WTC11 (cell line): ENCODE measurements around the gene HP1BP3. TPM values are rescaled to one million over a fixed set of nuclear protein-coding genes. Genes with fewer than 3 reads are reported as not detected.

Source experiments
- ATAC-seq: fragments of 200-7000 bp; cut with Tn5 transposase; 2 replicates; pipeline ENCODE4 v1.10.0; 2021; ENCODE audit warnings: mild to moderate bottlenecking, moderate library complexity
- CTCF ChIA-PET: fragments of 300-600 bp; sonication (Branson Sonifier 250); formaldehyde crosslinking; loops from one replicate; lab custom pipeline; 2021; ENCODE audit warnings: antibody characterized with exemption; lab: Charles Lee
- POLR2A ChIA-PET: fragments of 350-600 bp; sonication (Branson Sonifier 250); formaldehyde crosslinking; loops from one replicate; lab custom pipeline; 2021; ENCODE audit warnings: antibody characterized with exemption; lab: Charles Lee
- DNase-seq: peaks from one replicate; pipeline ENCODE4 v3.0.0; 2021; ENCODE audit warnings: low spot score
- H3K27ac Mint-ChIP-seq: 2 replicates; pipeline ENCODE4 v1.8.0; 2021; ENCODE audit warnings: mixed read lengths
- H3K27me3 Mint-ChIP-seq: 2 replicates; pipeline ENCODE4 v1.8.0; 2021; ENCODE audit warnings: low read depth, mild to moderate bottlenecking, moderate library complexity, mixed read lengths
- H3K36me3 Mint-ChIP-seq: 2 replicates; pipeline ENCODE4 v1.8.0; 2021; ENCODE audit warnings: mixed read lengths
- H3K4me1 Mint-ChIP-seq: 2 replicates; pipeline ENCODE4 v1.8.0; 2022; ENCODE audit warnings: mixed read lengths
- H3K4me3 Mint-ChIP-seq: 2 replicates; pipeline ENCODE4 v1.8.0; 2021; ENCODE audit warnings: mild to moderate bottlenecking, moderate library complexity, mixed read lengths
- H3K9me3 Mint-ChIP-seq: 2 replicates; pipeline ENCODE4 v1.8.0; 2021; ENCODE audit warnings: mixed read lengths
- ATF1 ChIP-seq: sonication (generic); formaldehyde crosslinking; IDR thresholded peaks from 2 replicates; pipeline ENCODE4 v1.8.1; 2023; ENCODE audit warnings: mild to moderate bottlenecking, moderate library complexity, missing genetic modification reagents
- IRF2 ChIP-seq: sonication (generic); formaldehyde crosslinking; IDR thresholded peaks from 2 replicates; pipeline ENCODE4 v1.8.0; 2022; ENCODE audit warnings: low read depth, missing genetic modification reagents, borderline replicate concordance
- KAT7 ChIP-seq: sonication (generic); formaldehyde crosslinking; IDR thresholded peaks from 2 replicates; pipeline ENCODE4 v1.8.1; 2023; ENCODE audit warnings: missing genetic modification reagents, mild to moderate bottlenecking, borderline replicate concordance
- NR2C2 ChIP-seq: sonication (generic); formaldehyde crosslinking; IDR thresholded peaks from 2 replicates; pipeline ENCODE4 v1.8.0; 2022; ENCODE audit warnings: mild to moderate bottlenecking, missing genetic modification reagents
- NR3C1 ChIP-seq: sonication (generic); formaldehyde crosslinking; conservative IDR thresholded peaks from 2 replicates; pipeline ENCODE4 v1.8.1; 2023; ENCODE audit warnings: low read depth, mild to moderate bottlenecking, missing genetic modification reagents
- SMAD4 ChIP-seq: sonication (generic); formaldehyde crosslinking; IDR thresholded peaks from 2 replicates; pipeline ENCODE4 v1.8.0; 2022; ENCODE audit warnings: mild to moderate bottlenecking, missing genetic modification reagents
- TEAD4 ChIP-seq: sonication (generic); formaldehyde crosslinking; IDR thresholded peaks from 2 replicates; pipeline ENCODE4 v1.8.0; 2022; ENCODE audit warnings: mild to moderate bottlenecking, missing genetic modification reagents
- ZBTB21 ChIP-seq: sonication (generic); formaldehyde crosslinking; IDR thresholded peaks from 2 replicates; pipeline ENCODE4 v1.8.1; 2023; ENCODE audit warnings: mild to moderate bottlenecking, missing genetic modification reagents, borderline replicate concordance
- ZNF219 ChIP-seq: sonication (generic); formaldehyde crosslinking; IDR thresholded peaks from 2 replicates; pipeline ENCODE4 v1.8.0; 2023; ENCODE audit warnings: missing genetic modification reagents, mild to moderate bottlenecking, borderline replicate concordance
- ZNF396 ChIP-seq: fragments of 250-450 bp; sonication (Bioruptor Pico); IDR thresholded peaks from 2 replicates; pipeline ENCODE4 v1.8.0; 2021; ENCODE audit warnings: mild to moderate bottlenecking, moderate library complexity, borderline replicate concordance
- total RNA-seq: library from RNA; stranded (reverse); gene quantifications from 3 replicates; pipeline ENCODE4 v1.2.3, GENCODE V29; 2021
- TF ChIP-seq, protein P1 (sequence below): sonication (generic); formaldehyde crosslinking; IDR thresholded peaks from 2 replicates; pipeline ENCODE4 v1.8.0; 2022; ENCODE audit warnings: mild to moderate bottlenecking, missing genetic modification reagents
- TF ChIP-seq, protein P2 (sequence below): sonication (generic); formaldehyde crosslinking; IDR thresholded peaks from 2 replicates; pipeline ENCODE4 v1.8.0; 2022; ENCODE audit warnings: mild to moderate bottlenecking, missing genetic modification reagents
- TF ChIP-seq, protein P3 (sequence below): sonication (generic); formaldehyde crosslinking; IDR thresholded peaks from 2 replicates; pipeline ENCODE4 v1.8.0; 2022; ENCODE audit warnings: mild to moderate bottlenecking, missing genetic modification reagents
- TF ChIP-seq, protein P4 (sequence below): sonication (generic); formaldehyde crosslinking; IDR thresholded peaks from 2 replicates; pipeline ENCODE4 v1.8.1; 2022; ENCODE audit warnings: mild to moderate bottlenecking, moderate library complexity, missing genetic modification reagents
- TF ChIP-seq, protein P5 (sequence below): sonication (generic); formaldehyde crosslinking; IDR thresholded peaks from 2 replicates; pipeline ENCODE4 v1.8.0; 2023; ENCODE audit warnings: missing genetic modification reagents, mild to moderate bottlenecking, borderline replicate concordance
- TF ChIP-seq, protein P6 (sequence below): fragments of 250-450 bp; sonication (Bioruptor Pico); IDR thresholded peaks from 2 replicates; pipeline ENCODE4 v1.9.0; 2021; ENCODE audit warnings: moderate library complexity, mild to moderate bottlenecking, inconsistent platforms, borderline replicate concordance
- TF ChIP-seq, protein P7 (sequence below): sonication (generic); formaldehyde crosslinking; IDR thresholded peaks from 2 replicates; pipeline ENCODE4 v1.8.0; 2023; ENCODE audit warnings: mild to moderate bottlenecking, missing genetic modification reagents
- TF ChIP-seq, protein P8 (sequence below): fragments of 250-450 bp; sonication (Bioruptor Pico); IDR thresholded peaks from 2 replicates; pipeline ENCODE4 v2.1.2; 2022; ENCODE audit warnings: mild to moderate bottlenecking, moderate library complexity
- TF ChIP-seq, protein P9 (sequence below): sonication (generic); formaldehyde crosslinking; IDR thresholded peaks from 2 replicates; pipeline ENCODE4 v1.8.0; 2022; ENCODE audit warnings: mild to moderate bottlenecking, missing genetic modification reagents

Gene HP1BP3
- total RNA-seq, 1 experiment from 2014 or later: 121 TPM

DNA sequence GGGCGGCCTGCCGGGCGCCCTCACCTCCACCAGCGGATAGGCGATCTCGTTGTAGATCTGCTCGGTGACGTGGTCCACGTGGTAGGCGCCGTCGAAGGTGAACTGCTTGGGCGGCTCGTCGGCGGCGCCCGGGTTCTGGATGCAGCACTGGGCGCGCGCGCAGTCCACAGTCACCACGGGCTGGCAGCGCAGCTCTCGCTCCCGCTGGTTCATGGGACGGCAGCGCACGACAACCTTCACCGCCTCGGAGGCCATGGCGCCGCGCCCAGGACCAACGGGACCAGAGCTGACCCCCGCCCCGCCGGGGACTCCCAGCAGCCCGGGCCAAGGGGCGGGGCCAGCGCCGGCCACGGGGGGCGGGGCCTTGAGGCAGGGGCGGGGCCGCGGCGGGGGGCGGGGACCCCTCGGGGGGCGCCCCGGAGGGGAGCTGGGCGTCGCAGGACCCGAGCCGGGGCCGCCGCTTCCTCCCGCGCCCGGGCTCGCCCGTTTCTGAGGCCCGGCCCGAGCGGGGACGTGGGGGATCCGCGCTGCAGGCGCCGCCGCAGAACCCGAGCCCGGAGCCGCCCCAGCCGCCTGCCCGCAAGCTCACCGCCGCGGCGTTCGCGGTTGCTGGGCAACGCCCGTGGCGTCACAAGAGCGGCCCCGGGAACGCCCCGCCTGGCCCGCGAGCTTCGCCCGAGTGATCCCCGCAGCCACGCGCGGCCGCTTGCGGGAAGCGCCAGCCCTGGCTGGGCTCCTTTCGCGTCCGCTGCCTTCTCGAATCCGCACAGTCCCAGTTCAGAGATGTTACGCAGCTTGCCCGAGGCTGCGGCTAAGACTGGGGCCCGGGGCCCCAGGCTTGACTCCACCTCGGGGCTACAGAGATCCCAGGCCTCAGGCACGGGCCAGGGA is 69.4 kb downstream of the HP1BP3 start, which contains the start of gene KIF17:
Gene KIF17, minus strand, starts transcription at position 556 of the 891 bp plus-strand sequence. Its CDS starts 301 bp downstream, at position 255.
- Mint-ChIP-seq H3K4me1 (peaks cover 12% of the 10 kb centered on the region), H3K4me3 (peak within 1 kb of the TSS; percentile 75), H3K36me3 (no peaks in the 10 kb centered on the region), H3K27me3 (peaks cover 41% of the 10 kb centered on the region), H3K9me3 (no peaks in the 10 kb centered on the region), H3K27ac (no peak within 1 kb of the TSS)
- ATAC-seq (peak; percentile 65), DNase-seq (peak; percentile 80)
- ChIA-PET CTCF (interaction anchor here (0.7 to 3.7 kb wide), 12 partner anchors 10 to 500 kb away, joined by 3 to 38 read pairs (median 4); partner anchors contain the start of genes DDOST, HP1BP3 and SH2D5), POLR2A (interaction anchor here (0.5 to 2.4 kb wide), 5 partner anchors 10 to 238 kb away, joined by 3 to 12 read pairs (median 9); partner anchors contain the start of gene HP1BP3)
- TF ChIP-seq SMAD4 (CRISPR knock-in tag) (0 out of 2 replicates have a peak, but pooled peaks have one; percentile 44), NR2C2 (CRISPR knock-in tag) (0 out of 2 replicates have a peak, but pooled peaks have one; percentile 36), KAT7 (CRISPR knock-in tag) (no peak), ZBTB21 (CRISPR knock-in tag) (peak; percentile 33; the same call in 1 of the 2 replicates), ATF1 (0 out of 2 replicates have a peak, but pooled peaks have one; percentile 83), NR3C1 (CRISPR knock-in tag) (no peak), ZNF219 (CRISPR knock-in tag) (0 out of 2 replicates have a peak, but pooled peaks have one; percentile 54), TEAD4 (CRISPR knock-in tag) (0 out of 2 replicates have a peak, but pooled peaks have one; percentile 10), IRF2 (CRISPR knock-in tag) (no peak), ZNF396 (CRISPR knock-in tag) (peak; percentile 72; the same call in 1 of the 2 replicates)
- TF ChIP-seq, protein P1, sequence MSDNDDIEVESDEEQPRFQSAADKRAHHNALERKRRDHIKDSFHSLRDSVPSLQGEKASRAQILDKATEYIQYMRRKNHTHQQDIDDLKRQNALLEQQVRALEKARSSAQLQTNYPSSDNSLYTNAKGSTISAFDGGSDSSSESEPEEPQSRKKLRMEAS (CRISPR knock-in tag): peak; percentile 99
- TF ChIP-seq, protein P2, sequence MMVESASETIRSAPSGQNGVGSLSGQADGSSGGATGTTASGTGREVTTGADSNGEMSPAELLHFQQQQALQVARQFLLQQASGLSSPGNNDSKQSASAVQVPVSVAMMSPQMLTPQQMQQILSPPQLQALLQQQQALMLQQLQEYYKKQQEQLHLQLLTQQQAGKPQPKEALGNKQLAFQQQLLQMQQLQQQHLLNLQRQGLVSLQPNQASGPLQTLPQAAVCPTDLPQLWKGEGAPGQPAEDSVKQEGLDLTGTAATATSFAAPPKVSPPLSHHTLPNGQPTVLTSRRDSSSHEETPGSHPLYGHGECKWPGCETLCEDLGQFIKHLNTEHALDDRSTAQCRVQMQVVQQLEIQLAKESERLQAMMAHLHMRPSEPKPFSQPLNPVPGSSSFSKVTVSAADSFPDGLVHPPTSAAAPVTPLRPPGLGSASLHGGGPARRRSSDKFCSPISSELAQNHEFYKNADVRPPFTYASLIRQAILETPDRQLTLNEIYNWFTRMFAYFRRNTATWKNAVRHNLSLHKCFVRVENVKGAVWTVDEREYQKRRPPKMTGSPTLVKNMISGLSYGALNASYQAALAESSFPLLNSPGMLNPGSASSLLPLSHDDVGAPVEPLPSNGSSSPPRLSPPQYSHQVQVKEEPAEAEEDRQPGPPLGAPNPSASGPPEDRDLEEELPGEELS (CRISPR knock-in tag): peak; percentile 20; the same call in 1 of the 2 replicates
- TF ChIP-seq, protein P3, sequence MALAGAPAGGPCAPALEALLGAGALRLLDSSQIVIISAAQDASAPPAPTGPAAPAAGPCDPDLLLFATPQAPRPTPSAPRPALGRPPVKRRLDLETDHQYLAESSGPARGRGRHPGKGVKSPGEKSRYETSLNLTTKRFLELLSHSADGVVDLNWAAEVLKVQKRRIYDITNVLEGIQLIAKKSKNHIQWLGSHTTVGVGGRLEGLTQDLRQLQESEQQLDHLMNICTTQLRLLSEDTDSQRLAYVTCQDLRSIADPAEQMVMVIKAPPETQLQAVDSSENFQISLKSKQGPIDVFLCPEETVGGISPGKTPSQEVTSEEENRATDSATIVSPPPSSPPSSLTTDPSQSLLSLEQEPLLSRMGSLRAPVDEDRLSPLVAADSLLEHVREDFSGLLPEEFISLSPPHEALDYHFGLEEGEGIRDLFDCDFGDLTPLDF (CRISPR knock-in tag): peak; percentile 80; the same call in 1 of the 2 replicates
- TF ChIP-seq, protein P4, sequence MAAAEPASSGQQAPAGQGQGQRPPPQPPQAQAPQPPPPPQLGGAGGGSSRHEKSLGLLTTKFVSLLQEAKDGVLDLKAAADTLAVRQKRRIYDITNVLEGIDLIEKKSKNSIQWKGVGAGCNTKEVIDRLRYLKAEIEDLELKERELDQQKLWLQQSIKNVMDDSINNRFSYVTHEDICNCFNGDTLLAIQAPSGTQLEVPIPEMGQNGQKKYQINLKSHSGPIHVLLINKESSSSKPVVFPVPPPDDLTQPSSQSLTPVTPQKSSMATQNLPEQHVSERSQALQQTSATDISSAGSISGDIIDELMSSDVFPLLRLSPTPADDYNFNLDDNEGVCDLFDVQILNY: 0 out of 2 replicates have a peak, but pooled peaks have one; percentile 11
- TF ChIP-seq, protein P5, sequence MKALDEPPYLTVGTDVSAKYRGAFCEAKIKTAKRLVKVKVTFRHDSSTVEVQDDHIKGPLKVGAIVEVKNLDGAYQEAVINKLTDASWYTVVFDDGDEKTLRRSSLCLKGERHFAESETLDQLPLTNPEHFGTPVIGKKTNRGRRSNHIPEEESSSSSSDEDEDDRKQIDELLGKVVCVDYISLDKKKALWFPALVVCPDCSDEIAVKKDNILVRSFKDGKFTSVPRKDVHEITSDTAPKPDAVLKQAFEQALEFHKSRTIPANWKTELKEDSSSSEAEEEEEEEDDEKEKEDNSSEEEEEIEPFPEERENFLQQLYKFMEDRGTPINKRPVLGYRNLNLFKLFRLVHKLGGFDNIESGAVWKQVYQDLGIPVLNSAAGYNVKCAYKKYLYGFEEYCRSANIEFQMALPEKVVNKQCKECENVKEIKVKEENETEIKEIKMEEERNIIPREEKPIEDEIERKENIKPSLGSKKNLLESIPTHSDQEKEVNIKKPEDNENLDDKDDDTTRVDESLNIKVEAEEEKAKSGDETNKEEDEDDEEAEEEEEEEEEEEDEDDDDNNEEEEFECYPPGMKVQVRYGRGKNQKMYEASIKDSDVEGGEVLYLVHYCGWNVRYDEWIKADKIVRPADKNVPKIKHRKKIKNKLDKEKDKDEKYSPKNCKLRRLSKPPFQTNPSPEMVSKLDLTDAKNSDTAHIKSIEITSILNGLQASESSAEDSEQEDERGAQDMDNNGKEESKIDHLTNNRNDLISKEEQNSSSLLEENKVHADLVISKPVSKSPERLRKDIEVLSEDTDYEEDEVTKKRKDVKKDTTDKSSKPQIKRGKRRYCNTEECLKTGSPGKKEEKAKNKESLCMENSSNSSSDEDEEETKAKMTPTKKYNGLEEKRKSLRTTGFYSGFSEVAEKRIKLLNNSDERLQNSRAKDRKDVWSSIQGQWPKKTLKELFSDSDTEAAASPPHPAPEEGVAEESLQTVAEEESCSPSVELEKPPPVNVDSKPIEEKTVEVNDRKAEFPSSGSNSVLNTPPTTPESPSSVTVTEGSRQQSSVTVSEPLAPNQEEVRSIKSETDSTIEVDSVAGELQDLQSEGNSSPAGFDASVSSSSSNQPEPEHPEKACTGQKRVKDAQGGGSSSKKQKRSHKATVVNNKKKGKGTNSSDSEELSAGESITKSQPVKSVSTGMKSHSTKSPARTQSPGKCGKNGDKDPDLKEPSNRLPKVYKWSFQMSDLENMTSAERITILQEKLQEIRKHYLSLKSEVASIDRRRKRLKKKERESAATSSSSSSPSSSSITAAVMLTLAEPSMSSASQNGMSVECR (CRISPR knock-in tag): peak; percentile 75
- TF ChIP-seq, protein P6, sequence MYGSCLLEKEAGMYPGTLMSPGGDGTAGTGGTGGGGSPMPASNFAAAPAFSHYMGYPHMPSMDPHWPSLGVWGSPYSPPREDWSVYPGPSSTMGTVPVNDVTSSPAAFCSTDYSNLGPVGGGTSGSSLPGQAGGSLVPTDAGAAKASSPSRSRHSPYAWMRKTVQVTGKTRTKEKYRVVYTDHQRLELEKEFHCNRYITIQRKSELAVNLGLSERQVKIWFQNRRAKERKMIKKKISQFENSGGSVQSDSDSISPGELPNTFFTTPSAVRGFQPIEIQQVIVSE (CRISPR knock-in tag): no peak
- TF ChIP-seq, protein P7, sequence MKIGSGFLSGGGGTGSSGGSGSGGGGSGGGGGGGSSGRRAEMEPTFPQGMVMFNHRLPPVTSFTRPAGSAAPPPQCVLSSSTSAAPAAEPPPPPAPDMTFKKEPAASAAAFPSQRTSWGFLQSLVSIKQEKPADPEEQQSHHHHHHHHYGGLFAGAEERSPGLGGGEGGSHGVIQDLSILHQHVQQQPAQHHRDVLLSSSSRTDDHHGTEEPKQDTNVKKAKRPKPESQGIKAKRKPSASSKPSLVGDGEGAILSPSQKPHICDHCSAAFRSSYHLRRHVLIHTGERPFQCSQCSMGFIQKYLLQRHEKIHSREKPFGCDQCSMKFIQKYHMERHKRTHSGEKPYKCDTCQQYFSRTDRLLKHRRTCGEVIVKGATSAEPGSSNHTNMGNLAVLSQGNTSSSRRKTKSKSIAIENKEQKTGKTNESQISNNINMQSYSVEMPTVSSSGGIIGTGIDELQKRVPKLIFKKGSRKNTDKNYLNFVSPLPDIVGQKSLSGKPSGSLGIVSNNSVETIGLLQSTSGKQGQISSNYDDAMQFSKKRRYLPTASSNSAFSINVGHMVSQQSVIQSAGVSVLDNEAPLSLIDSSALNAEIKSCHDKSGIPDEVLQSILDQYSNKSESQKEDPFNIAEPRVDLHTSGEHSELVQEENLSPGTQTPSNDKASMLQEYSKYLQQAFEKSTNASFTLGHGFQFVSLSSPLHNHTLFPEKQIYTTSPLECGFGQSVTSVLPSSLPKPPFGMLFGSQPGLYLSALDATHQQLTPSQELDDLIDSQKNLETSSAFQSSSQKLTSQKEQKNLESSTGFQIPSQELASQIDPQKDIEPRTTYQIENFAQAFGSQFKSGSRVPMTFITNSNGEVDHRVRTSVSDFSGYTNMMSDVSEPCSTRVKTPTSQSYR: 0 out of 2 replicates have a peak, but pooled peaks have one; percentile 61
- TF ChIP-seq, protein P8, sequence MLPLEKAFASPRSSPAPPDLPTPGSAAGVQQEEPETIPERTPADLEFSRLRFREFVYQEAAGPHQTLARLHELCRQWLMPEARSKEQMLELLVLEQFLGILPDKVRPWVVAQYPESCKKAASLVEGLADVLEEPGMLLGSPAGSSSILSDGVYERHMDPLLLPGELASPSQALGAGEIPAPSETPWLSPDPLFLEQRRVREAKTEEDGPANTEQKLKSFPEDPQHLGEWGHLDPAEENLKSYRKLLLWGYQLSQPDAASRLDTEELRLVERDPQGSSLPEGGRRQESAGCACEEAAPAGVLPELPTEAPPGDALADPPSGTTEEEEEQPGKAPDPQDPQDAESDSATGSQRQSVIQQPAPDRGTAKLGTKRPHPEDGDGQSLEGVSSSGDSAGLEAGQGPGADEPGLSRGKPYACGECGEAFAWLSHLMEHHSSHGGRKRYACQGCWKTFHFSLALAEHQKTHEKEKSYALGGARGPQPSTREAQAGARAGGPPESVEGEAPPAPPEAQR (CRISPR knock-in tag): peak; percentile 89
- TF ChIP-seq, protein P9, sequence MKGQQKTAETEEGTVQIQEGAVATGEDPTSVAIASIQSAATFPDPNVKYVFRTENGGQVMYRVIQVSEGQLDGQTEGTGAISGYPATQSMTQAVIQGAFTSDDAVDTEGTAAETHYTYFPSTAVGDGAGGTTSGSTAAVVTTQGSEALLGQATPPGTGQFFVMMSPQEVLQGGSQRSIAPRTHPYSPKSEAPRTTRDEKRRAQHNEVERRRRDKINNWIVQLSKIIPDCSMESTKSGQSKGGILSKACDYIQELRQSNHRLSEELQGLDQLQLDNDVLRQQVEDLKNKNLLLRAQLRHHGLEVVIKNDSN (CRISPR knock-in tag): peak; percentile 66
